HG03439 (cell line): ENCODE measurements around the gene MKX.
"Not testable (repeated sequence)": the region's sequence is repeated elsewhere in the genome, so short reads cannot be mapped to it uniquely, and the experiment has no call there.

Source experiments
- ATAC-seq: cut with Tn5 transposase; IDR thresholded peaks from one replicate; pipeline ENCODE4 v1.9.1; 2021; ENCODE audit warnings: mild to moderate bottlenecking, moderate library complexity; ENCODE audit not compliant: unreplicated experiment

MKX gene

GRCh38 chr10:27695088-27695487 is 50.5 kb downstream of the MKX start:
- no peak for ATAC-seq

GRCh38 chr10:27692663-27693062 is 53.0 kb downstream of the MKX start:
- ATAC-seq = no peak

- no peak for ATAC-seq
These were observed 56.6 kb downstream of the MKX start for GRCh38 chr10:27688991-27689390.

GRCh38 chr10:27688276-27688675 is 57.3 kb downstream of the MKX start:
- ATAC-seq = no peak

GRCh38 chr10:27687743-27688142 is 57.9 kb downstream of the MKX start:
- ATAC-seq = no peak

- ATAC-seq = no peak
These were observed 58.3 kb downstream of the MKX start for GRCh38 chr10:27687326-27687725.

GRCh38 chr10:27685681-27686080 is 59.9 kb downstream of the MKX start:
- ATAC-seq = no peak

- no peak for ATAC-seq
These were observed 62.4 kb downstream of the MKX start for GRCh38 chr10:27683226-27683625.

- ATAC-seq = not testable (repeated sequence)
These were observed 63.8 kb downstream of the MKX start for GRCh38 chr10:27681795-27682194.

GRCh38 chr10:27680691-27681605 is 64.7 kb downstream of the MKX start:
- no peak for ATAC-seq

- ATAC-seq = no peak
These were observed 65.5 kb downstream of the MKX start for GRCh38 chr10:27680006-27680557.

GRCh38 chr10:27679369-27679912 is 66.2 kb downstream of the MKX start:
- ATAC-seq = no peak

- ATAC-seq = no peak
These were observed 67.5 kb downstream of the MKX start for GRCh38 chr10:27678166-27678565.

GRCh38 chr10:27673065-27673464 is 72.6 kb downstream of the MKX start:
- no peak for ATAC-seq

GRCh38 chr10:27671821-27672220 is 73.8 kb downstream of the MKX start:
- ATAC-seq = no peak

GRCh38 chr10:27664461-27664860 is 81.2 kb downstream of the MKX start:
- no peak for ATAC-seq

- no peak for ATAC-seq
These were observed 82.0 kb downstream of the MKX start for GRCh38 chr10:27663621-27664020.

GRCh38 chr10:27661514-27662286 is 83.9 kb downstream of the MKX start:
- no peak for ATAC-seq

- no peak for ATAC-seq
These were observed 84.9 kb downstream of the MKX start for GRCh38 chr10:27660711-27661110.

GRCh38 chr10:27660268-27660667 is 85.4 kb downstream of the MKX start:
- ATAC-seq = no peak

GRCh38 chr10:27659786-27660185 is 85.8 kb downstream of the MKX start:
- ATAC-seq = no peak
